GM18867 (cell line): ENCODE measurements around the gene ASAH2.

ENCODE experiments used
- ATAC-seq: cut with Tn5 transposase; IDR thresholded peaks from one replicate; pipeline ENCODE4 v1.9.1; 2021; ENCODE audit warnings: mild to moderate bottlenecking, moderate library complexity; ENCODE audit not compliant: unreplicated experiment

ASAH2 gene

DNA sequence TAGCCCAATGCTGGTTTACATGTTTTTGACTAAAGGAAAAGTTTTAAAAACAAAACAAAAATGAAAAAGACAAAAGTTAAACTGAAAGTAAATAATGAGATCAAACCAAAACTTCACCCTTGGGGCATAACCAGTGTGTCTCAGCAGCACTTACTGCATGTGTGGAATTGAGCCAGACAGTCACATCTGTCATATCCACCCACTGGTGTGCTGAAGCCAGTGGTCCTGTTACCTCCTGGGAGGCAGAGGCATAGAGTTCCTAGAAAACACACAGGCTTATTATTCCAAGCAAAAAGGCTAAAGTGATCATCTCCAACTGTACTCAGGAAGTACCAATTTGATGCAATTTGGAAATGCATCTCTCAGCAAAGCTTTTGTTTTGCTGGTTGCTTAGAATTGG, 40.4 kb downstream of the ASAH2 start:
- ATAC-seq = peak; percentile 86
